Mononuclear cell (primary cell): ENCODE measurements around the gene TSHZ2. TPM values are rescaled to one million over a fixed set of nuclear protein-coding genes. Genes with fewer than 3 reads are reported as not detected.
"Not testable (repeated sequence)": the region's sequence is repeated elsewhere in the genome, so short reads cannot be mapped to it uniquely, and the experiment has no call there.

ENCODE experiments used
- H3K27me3 ChIP-seq: 2 replicates; pipeline ENCODE4 v1.6.0; 2011; ENCODE audit warnings: low read length, control low read depth; ENCODE audit not compliant: insufficient read depth
- H3K4me1 ChIP-seq: 2 replicates; pipeline ENCODE4 v1.5.1; 2011; ENCODE audit warnings: mild to moderate bottlenecking, low read length, control low read depth; ENCODE audit not compliant: insufficient read depth
- H3K4me3 ChIP-seq: 2 replicates; pipeline ENCODE4 v1.5.1; 2011; ENCODE audit warnings: mild to moderate bottlenecking, low read length, moderate library complexity
- H3K9me3 ChIP-seq: 2 replicates; pipeline ENCODE4 v1.5.1; 2011; ENCODE audit warnings: low read depth, mild to moderate bottlenecking, control low read depth, low read length
- total RNA-seq: library from RNA; depleted of rRNA; stranded (reverse); fragments of >200 nt; gene quantifications from one replicate; pipeline ENCODE4 v1.2.3, GENCODE V29; 2012

Gene TSHZ2
- total RNA-seq, 1 donor = 21.3 TPM

- H3K9me3 ChIP-seq = no peaks in the 10 kb centered on the region
- no peaks in the 10 kb centered on the region for H3K4me1 ChIP-seq
- H3K4me3 ChIP-seq = no peak overlapping the region
- no peaks in the 10 kb centered on the region for H3K27me3 ChIP-seq
Observed at GRCh38 chr20:53409447-53409717, 437.2 kb downstream of the TSHZ2 start.

- H3K9me3 ChIP-seq = no peaks in the 10 kb centered on the region
- no peaks in the 10 kb centered on the region for H3K27me3 ChIP-seq
- no peaks in the 10 kb centered on the region for H3K4me1 ChIP-seq
- no peak overlapping the region for H3K4me3 ChIP-seq
Observed at GRCh38 chr20:53411129-53411528, 439.0 kb downstream of the TSHZ2 start.

GRCh38 chr20:53411891-53412290 lies 439.7 kb downstream of the TSHZ2 start:
- no peaks in the 10 kb centered on the region for H3K27me3 ChIP-seq
- H3K9me3 ChIP-seq = no peaks in the 10 kb centered on the region
- no peaks in the 10 kb centered on the region for H3K4me1 ChIP-seq
- no peak overlapping the region for H3K4me3 ChIP-seq

- Histone ChIP-seq H3K4me1 (no peaks in the 10 kb centered on the region), H3K4me3 (no peak overlapping the region), H3K27me3 (no peaks in the 10 kb centered on the region), H3K9me3 (no peaks in the 10 kb centered on the region)
Observed at GRCh38 chr20:53412577-53413185, 440.5 kb downstream of the TSHZ2 start.

GRCh38 chr20:53413186-53413631 lies 441.1 kb downstream of the TSHZ2 start:
- H3K4me3 ChIP-seq = no peak overlapping the region
- no peaks in the 10 kb centered on the region for H3K27me3 ChIP-seq
- no peaks in the 10 kb centered on the region for H3K4me1 ChIP-seq
- no peaks in the 10 kb centered on the region for H3K9me3 ChIP-seq

GRCh38 chr20:53413845-53414244 lies 441.7 kb downstream of the TSHZ2 start:
- not testable (repeated sequence) for H3K4me1 ChIP-seq, H3K27me3 ChIP-seq, H3K4me3 ChIP-seq, H3K9me3 ChIP-seq

GRCh38 chr20:53419693-53420460 lies 447.7 kb downstream of the TSHZ2 start:
- Histone ChIP-seq H3K4me1 (no peaks in the 10 kb centered on the region), H3K27me3 (no peaks in the 10 kb centered on the region), H3K9me3 (no peaks in the 10 kb centered on the region), H3K4me3 (no peak overlapping the region)

- no peaks in the 10 kb centered on the region for H3K4me1 ChIP-seq
- H3K27me3 ChIP-seq = no peaks in the 10 kb centered on the region
- H3K4me3 ChIP-seq = no peak overlapping the region
- no peaks in the 10 kb centered on the region for H3K9me3 ChIP-seq
Observed at GRCh38 chr20:53421343-53421742, 449.2 kb downstream of the TSHZ2 start.

- H3K4me1 ChIP-seq = no peaks in the 10 kb centered on the region
- H3K27me3 ChIP-seq = no peaks in the 10 kb centered on the region
- H3K4me3 ChIP-seq = no peak overlapping the region
- no peaks in the 10 kb centered on the region for H3K9me3 ChIP-seq
Observed at GRCh38 chr20:53422039-53422438, 449.9 kb downstream of the TSHZ2 start.

GRCh38 chr20:53423587-53424146 lies 451.5 kb downstream of the TSHZ2 start:
- H3K4me1 ChIP-seq = no peaks in the 10 kb centered on the region
- H3K9me3 ChIP-seq = no peaks in the 10 kb centered on the region
- H3K4me3 ChIP-seq = no peak overlapping the region
- no peaks in the 10 kb centered on the region for H3K27me3 ChIP-seq

- H3K9me3 ChIP-seq = no peaks in the 10 kb centered on the region
- no peak overlapping the region for H3K4me3 ChIP-seq
- no peaks in the 10 kb centered on the region for H3K27me3 ChIP-seq
- H3K4me1 ChIP-seq = no peaks in the 10 kb centered on the region
Observed at GRCh38 chr20:53425481-53425880, 453.3 kb downstream of the TSHZ2 start.

- Histone ChIP-seq H3K4me1 (no peaks in the 10 kb centered on the region), H3K4me3 (no peak overlapping the region), H3K27me3 (no peaks in the 10 kb centered on the region), H3K9me3 (no peaks in the 10 kb centered on the region)
Observed at GRCh38 chr20:53425941-53426340, 453.8 kb downstream of the TSHZ2 start.

GRCh38 chr20:53426766-53427312 lies 454.7 kb downstream of the TSHZ2 start:
- no peaks in the 10 kb centered on the region for H3K9me3 ChIP-seq
- H3K4me3 ChIP-seq = no peak overlapping the region
- H3K27me3 ChIP-seq = no peaks in the 10 kb centered on the region
- no peaks in the 10 kb centered on the region for H3K4me1 ChIP-seq

- Histone ChIP-seq H3K27me3 (no peaks in the 10 kb centered on the region), H3K4me1 (no peaks in the 10 kb centered on the region), H3K4me3 (no peak overlapping the region), H3K9me3 (no peaks in the 10 kb centered on the region)
Observed at GRCh38 chr20:53427951-53428350, 455.8 kb downstream of the TSHZ2 start.

GRCh38 chr20:53428588-53428987 lies 456.4 kb downstream of the TSHZ2 start:
- H3K4me3 ChIP-seq = no peak overlapping the region
- no peaks in the 10 kb centered on the region for H3K27me3 ChIP-seq
- H3K4me1 ChIP-seq = no peaks in the 10 kb centered on the region
- no peaks in the 10 kb centered on the region for H3K9me3 ChIP-seq
